NT2/D1 (cell line): Measurements from ENCODE around the gene FASTK.

Experiments
- DNase-seq: peaks from one replicate; pipeline ENCODE4 v3.0.0-alpha.2; 2011; ENCODE audit warnings: low read depth, low spot score
- H3K27me3 ChIP-seq: 2 replicates; pipeline ENCODE4 v1.6.0; 2011; ENCODE audit warnings: mild to moderate bottlenecking; ENCODE audit not compliant: insufficient read length, insufficient read depth
- H3K36me3 ChIP-seq: 2 replicates; pipeline ENCODE4 v1.6.1; 2011; ENCODE audit warnings: mild to moderate bottlenecking, low read length, mixed read lengths; ENCODE audit not compliant: insufficient read depth, insufficient read length
- H3K4me1 ChIP-seq: 2 replicates; pipeline ENCODE4 v1.5.1; 2011; ENCODE audit not compliant: insufficient read depth, insufficient read length
- H3K4me3 ChIP-seq: 2 replicates; pipeline ENCODE4 v1.5.1; 2011; ENCODE audit warnings: low read depth; ENCODE audit not compliant: insufficient read length
- H3K9ac ChIP-seq: 2 replicates; pipeline ENCODE4 v1.6.0; 2011; ENCODE audit warnings: low read depth; ENCODE audit not compliant: insufficient read length
- H3K9me3 ChIP-seq: 2 replicates; pipeline ENCODE4 v1.5.1; 2011; ENCODE audit warnings: mild to moderate bottlenecking, low read length; ENCODE audit not compliant: insufficient read depth
- SUZ12 ChIP-seq: IDR thresholded peaks from 2 replicates; pipeline ENCODE4 v1.6.1; 2011; ENCODE audit not compliant: insufficient read length, insufficient read depth; ENCODE audit errors: extremely low read depth
- YY1 ChIP-seq: IDR thresholded peaks from 2 replicates; pipeline ENCODE4 v1.6.1; 2011; ENCODE audit not compliant: insufficient read length, insufficient read depth
- ZNF274 ChIP-seq: IDR thresholded peaks from 2 replicates; pipeline ENCODE4 v1.6.1; 2011; ENCODE audit warnings: mild to moderate bottlenecking, low read depth, low read length

Gene FASTK

GRCh38 chr7:151087245-151088018 is 6.8 kb upstream of the FASTK start:
- Histone ChIP-seq H3K27me3 (peaks cover 19% of the 10 kb centered on the region), H3K4me1 (peaks cover 15% of the 10 kb centered on the region), H3K9ac (peak overlapping the region; percentile 90), H3K9me3 (no peaks in the 10 kb centered on the region), H3K4me3 (peak overlapping the region; percentile 78), H3K36me3 (peaks cover 17% of the 10 kb centered on the region)
- DNase-seq = no peak
- TF ChIP-seq SUZ12 (no peak), YY1 (no peak), ZNF274 (no peak)

- H3K4me1 ChIP-seq = peaks cover 15% of the 10 kb centered on the region
- no peak for TF ChIP-seq YY1
- TF ChIP-seq ZNF274 = no peak
- TF ChIP-seq SUZ12 = no peak
- H3K9me3 ChIP-seq = no peaks in the 10 kb centered on the region
- H3K27me3 ChIP-seq = peaks cover 19% of the 10 kb centered on the region
- DNase-seq = no peak
- H3K4me3 ChIP-seq = peak overlapping the region; percentile 78
- peak overlapping the region; percentile 90 for H3K9ac ChIP-seq
- peaks cover 11% of the 10 kb centered on the region for H3K36me3 ChIP-seq
Measured at GRCh38 chr7:151086802-151087244, 6.2 kb upstream of the FASTK start.

- Histone ChIP-seq H3K36me3 (peaks cover 3% of the 10 kb centered on the region), H3K4me3 (peak within 1 kb of the TSS; percentile 78), H3K4me1 (peaks cover 12% of the 10 kb centered on the region), H3K9ac (peak within 1 kb of the TSS; percentile 93), H3K9me3 (no peaks in the 10 kb centered on the region), H3K27me3 (peaks cover 19% of the 10 kb centered on the region)
- no peak for DNase-seq
- TF ChIP-seq YY1 (no peak), ZNF274 (no peak), SUZ12 (no peak)
Measured at GRCh38 chr7:151085691-151086620, 5.3 kb upstream of the FASTK start, which contains the start of gene AGAP3. AGAP3 (plus strand) TSS chr7:151086475; CDS start chr7:151086742, 267 bp downstream.

GRCh38 chr7:151085329-151085690 is 4.7 kb upstream of the FASTK start:
- TF ChIP-seq SUZ12 (no peak), ZNF274 (no peak), YY1 (no peak)
- no peak for DNase-seq
- Histone ChIP-seq H3K4me3 (peak overlapping the region; percentile 57), H3K9me3 (no peaks in the 10 kb centered on the region), H3K36me3 (no peaks in the 10 kb centered on the region), H3K27me3 (peaks cover 19% of the 10 kb centered on the region), H3K9ac (no peak overlapping the region), H3K4me1 (peaks cover 12% of the 10 kb centered on the region)

- peaks cover 19% of the 10 kb centered on the region for H3K27me3 ChIP-seq
- H3K4me3 ChIP-seq = peak overlapping the region; percentile 36
- DNase-seq = no peak
- H3K9ac ChIP-seq = peak overlapping the region; percentile 66
- TF ChIP-seq YY1 = no peak
- TF ChIP-seq ZNF274 = no peak
- TF ChIP-seq SUZ12 = no peak
- no peaks in the 10 kb centered on the region for H3K9me3 ChIP-seq
- H3K36me3 ChIP-seq = peaks cover 10% of the 10 kb centered on the region
- H3K4me1 ChIP-seq = peaks cover 15% of the 10 kb centered on the region
Measured at GRCh38 chr7:151083824-151084160, 3.2 kb upstream of the FASTK start.

- H3K36me3 ChIP-seq = peaks cover 10% of the 10 kb centered on the region
- H3K27me3 ChIP-seq = peaks cover 19% of the 10 kb centered on the region
- H3K4me1 ChIP-seq = peaks cover 13% of the 10 kb centered on the region
- TF ChIP-seq YY1 (no peak), ZNF274 (no peak), SUZ12 (no peak)
- no peaks in the 10 kb centered on the region for H3K9me3 ChIP-seq
- no peak for DNase-seq
- H3K4me3 ChIP-seq = peak within 1 kb of the TSS; percentile 36
- H3K9ac ChIP-seq = peak within 1 kb of the TSS; percentile 74
Measured at GRCh38 chr7:151083071-151083823, 2.6 kb upstream of the FASTK start, which contains the start of gene TMUB1. TMUB1 (minus strand) TSS chr7:151083493; CDS start chr7:151082563, 930 bp downstream.
